HCT116 (cell line): ENCODE measurements around the gene KCTD18.

ENCODE experiments used
- CEBPB ChIP-seq: IDR thresholded peaks from 2 replicates; pipeline ENCODE4 v1.6.1; 2012; ENCODE audit warnings: low read depth
- EZH2phosphoT487 ChIP-seq: fragments of 200-600 bp; IDR thresholded peaks from 2 replicates; pipeline ENCODE4 v1.6.1; 2018; ENCODE audit warnings: antibody characterized with exemption, borderline replicate concordance
- FOSL1 ChIP-seq: IDR thresholded peaks from 2 replicates; pipeline ENCODE4 v1.6.1; 2012; ENCODE audit warnings: low read depth
- YY1 ChIP-seq: IDR thresholded peaks from 2 replicates; pipeline ENCODE4 v1.6.1; 2011; ENCODE audit warnings: low read length, low read depth, moderate library complexity, mild to moderate bottlenecking; ENCODE audit not compliant: insufficient replicate concordance; ENCODE audit errors: extremely low read depth
- ZFX ChIP-seq: fragments of 450-650 bp; IDR thresholded peaks from 2 replicates; pipeline ENCODE4 v1.6.1; 2017
- TF ChIP-seq, protein P1 (sequence below), 3 experiments: fragments of 200-600 bp in 1 of 3; sonication (generic) in 1 of 3; IDR thresholded peaks in 2 of 3; conservative IDR thresholded peaks in 1 of 3; 2 replicates each; pipeline ENCODE4 v1.5.1; 2012 to 2017; ENCODE audit warnings: low read depth in 2 of 3, low read length in 2 of 3, antibody characterized with exemption in 1 of 3, borderline replicate concordance in 1 of 3, control low read depth in 1 of 3, mild to moderate bottlenecking in 1 of 3, mixed read lengths in 1 of 3, mixed run types in 1 of 3, moderate library complexity in 1 of 3; ENCODE audit not compliant: insufficient read depth in 1 of 3

DNA sequence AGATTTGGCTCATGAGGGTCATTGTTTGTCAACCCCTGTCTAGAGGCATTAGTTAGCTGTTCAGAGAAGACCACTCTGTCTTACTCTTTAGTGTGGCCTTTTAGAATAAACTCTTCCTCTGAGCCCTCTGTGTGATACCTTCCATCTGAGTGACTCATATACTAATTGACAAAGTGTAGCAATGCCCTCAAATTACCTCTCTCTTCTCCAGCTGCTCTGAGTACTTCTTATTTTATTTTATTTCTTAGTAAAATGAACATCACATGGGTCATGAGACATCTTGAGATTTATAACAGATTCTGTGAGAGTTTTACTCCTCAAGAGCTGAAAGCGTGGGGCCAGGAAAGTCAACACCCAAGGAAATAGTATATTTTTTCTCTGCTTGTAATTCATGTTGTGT is 67.4 kb downstream of the KCTD18 start:
- TF ChIP-seq, protein P1, sequence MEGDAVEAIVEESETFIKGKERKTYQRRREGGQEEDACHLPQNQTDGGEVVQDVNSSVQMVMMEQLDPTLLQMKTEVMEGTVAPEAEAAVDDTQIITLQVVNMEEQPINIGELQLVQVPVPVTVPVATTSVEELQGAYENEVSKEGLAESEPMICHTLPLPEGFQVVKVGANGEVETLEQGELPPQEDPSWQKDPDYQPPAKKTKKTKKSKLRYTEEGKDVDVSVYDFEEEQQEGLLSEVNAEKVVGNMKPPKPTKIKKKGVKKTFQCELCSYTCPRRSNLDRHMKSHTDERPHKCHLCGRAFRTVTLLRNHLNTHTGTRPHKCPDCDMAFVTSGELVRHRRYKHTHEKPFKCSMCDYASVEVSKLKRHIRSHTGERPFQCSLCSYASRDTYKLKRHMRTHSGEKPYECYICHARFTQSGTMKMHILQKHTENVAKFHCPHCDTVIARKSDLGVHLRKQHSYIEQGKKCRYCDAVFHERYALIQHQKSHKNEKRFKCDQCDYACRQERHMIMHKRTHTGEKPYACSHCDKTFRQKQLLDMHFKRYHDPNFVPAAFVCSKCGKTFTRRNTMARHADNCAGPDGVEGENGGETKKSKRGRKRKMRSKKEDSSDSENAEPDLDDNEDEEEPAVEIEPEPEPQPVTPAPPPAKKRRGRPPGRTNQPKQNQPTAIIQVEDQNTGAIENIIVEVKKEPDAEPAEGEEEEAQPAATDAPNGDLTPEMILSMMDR (IDR thresholded peaks at IDR 0.05 in 2 of 3, conservative IDR thresholded peaks at IDR 0.05 in 1 of 3; ENCODE audit: borderline replicate concordance in 1 of 3, insufficient read depth in 1 of 3, low read depth in 2 of 3, low read length in 2 of 3), result no peak
- TF ChIP-seq FOSL1, result no peak
- TF ChIP-seq YY1, result no peak
- TF ChIP-seq ZFX, result no peak
- TF ChIP-seq CEBPB, result no peak
- TF ChIP-seq EZH2phosphoT487, result no peak
